ENCODE data around the gene CASKIN2. TPM values are rescaled to one million over a fixed set of nuclear protein-coding genes. Genes with fewer than 3 reads are reported as not detected.

CASKIN2 gene
- total RNA-seq, 1 donor from 2014 or later: 30.3 TPM

GRCh38 chr17:75517297-75517865 lies 2.0 kb upstream of the CASKIN2 start:
- peaks cover 29% of the 10 kb centered on the region for H3K4me1 Mint-ChIP-seq (ENCODE audit: low read depth)
- H3K4me3 Mint-ChIP-seq (ENCODE audit: unreplicated experiment): peak overlapping the region; percentile 74
- no peak overlapping the region for H3K27ac Mint-ChIP-seq (ENCODE audit: unreplicated experiment)
- H3K9me3 Mint-ChIP-seq (ENCODE audit: low read depth): no peaks in the 10 kb centered on the region
- DNase-seq (ENCODE audit: low spot score): peak; percentile 94
- no peaks in the 10 kb centered on the region for H3K27me3 Mint-ChIP-seq (ENCODE audit: low read depth)
- peaks cover 4% of the 10 kb centered on the region for H3K36me3 Mint-ChIP-seq (ENCODE audit: low read depth)
- no peak for TF ChIP-seq CTCF (IDR thresholded peaks at IDR 0.05)

GRCh38 chr17:75516619-75517296 lies 1.4 kb upstream of the CASKIN2 start:
- Mint-ChIP-seq H3K27me3 (ENCODE audit: low read depth) (no peaks in the 10 kb centered on the region), H3K4me1 (ENCODE audit: low read depth) (peaks cover 35% of the 10 kb centered on the region), H3K36me3 (ENCODE audit: low read depth) (peaks cover 4% of the 10 kb centered on the region), H3K4me3 (ENCODE audit: unreplicated experiment) (peak overlapping the region; percentile 74), H3K9me3 (ENCODE audit: low read depth) (no peaks in the 10 kb centered on the region), H3K27ac (ENCODE audit: unreplicated experiment) (no peak overlapping the region)
- TF ChIP-seq CTCF (IDR thresholded peaks at IDR 0.05): no peak
- DNase-seq (ENCODE audit: low spot score): no peak

- DNase-seq (ENCODE audit: low spot score): peak; percentile 97
- Mint-ChIP-seq H3K4me1 (ENCODE audit: low read depth) (peaks cover 40% of the 10 kb centered on the region), H3K36me3 (ENCODE audit: low read depth) (peaks cover 4% of the 10 kb centered on the region), H3K4me3 (ENCODE audit: unreplicated experiment) (peak within 1 kb of the TSS; percentile 81), H3K9me3 (ENCODE audit: low read depth) (no peaks in the 10 kb centered on the region), H3K27me3 (ENCODE audit: low read depth) (no peaks in the 10 kb centered on the region), H3K27ac (ENCODE audit: unreplicated experiment) (peak within 1 kb of the TSS; percentile 75)
- TF ChIP-seq CTCF (IDR thresholded peaks at IDR 0.05): no peak
Observed at GRCh38 chr17:75516255-75516618, 900 bp upstream of the CASKIN2 start, which contains the start of gene TSEN54. Gene TSEN54, plus strand, starts transcription at chr17:75516528. Its CDS starts 33 bp downstream, at chr17:75516561.

GRCh38 chr17:75514919-75515495 lies 330 bp downstream of the CASKIN2 start:
- Mint-ChIP-seq H3K4me3 (ENCODE audit: unreplicated experiment) (peak overlapping the region; percentile 81), H3K27ac (ENCODE audit: unreplicated experiment) (no peak overlapping the region), H3K36me3 (ENCODE audit: low read depth) (peaks cover 4% of the 10 kb centered on the region), H3K4me1 (ENCODE audit: low read depth) (peaks cover 41% of the 10 kb centered on the region), H3K27me3 (ENCODE audit: low read depth) (no peaks in the 10 kb centered on the region), H3K9me3 (ENCODE audit: low read depth) (no peaks in the 10 kb centered on the region)
- peak; percentile 90 for DNase-seq (ENCODE audit: low spot score)
- no peak for TF ChIP-seq CTCF (IDR thresholded peaks at IDR 0.05)

GRCh38 chr17:75514299-75514918 lies 928 bp downstream of the CASKIN2 start:
- Mint-ChIP-seq H3K9me3 (ENCODE audit: low read depth) (no peaks in the 10 kb centered on the region), H3K4me3 (ENCODE audit: unreplicated experiment) (peak overlapping the region; percentile 81), H3K27ac (ENCODE audit: unreplicated experiment) (no peak overlapping the region), H3K27me3 (ENCODE audit: low read depth) (no peaks in the 10 kb centered on the region), H3K36me3 (ENCODE audit: low read depth) (peaks cover 2% of the 10 kb centered on the region), H3K4me1 (ENCODE audit: low read depth) (peaks cover 45% of the 10 kb centered on the region)
- DNase-seq (ENCODE audit: low spot score): no peak
- no peak for TF ChIP-seq CTCF (IDR thresholded peaks at IDR 0.05)

All from chondrocyte (in vitro differentiated cells).